GM15510 (cell line): ENCODE measurements around the gene PTCD3.

Experiments
- POLR2A ChIP-seq: IDR thresholded peaks from 3 replicates; pipeline ENCODE4 v1.6.1; 2011; ENCODE audit warnings: borderline replicate concordance; ENCODE audit not compliant: insufficient read length; ENCODE audit errors: extremely low read depth

The PTCD3 gene

DNA sequence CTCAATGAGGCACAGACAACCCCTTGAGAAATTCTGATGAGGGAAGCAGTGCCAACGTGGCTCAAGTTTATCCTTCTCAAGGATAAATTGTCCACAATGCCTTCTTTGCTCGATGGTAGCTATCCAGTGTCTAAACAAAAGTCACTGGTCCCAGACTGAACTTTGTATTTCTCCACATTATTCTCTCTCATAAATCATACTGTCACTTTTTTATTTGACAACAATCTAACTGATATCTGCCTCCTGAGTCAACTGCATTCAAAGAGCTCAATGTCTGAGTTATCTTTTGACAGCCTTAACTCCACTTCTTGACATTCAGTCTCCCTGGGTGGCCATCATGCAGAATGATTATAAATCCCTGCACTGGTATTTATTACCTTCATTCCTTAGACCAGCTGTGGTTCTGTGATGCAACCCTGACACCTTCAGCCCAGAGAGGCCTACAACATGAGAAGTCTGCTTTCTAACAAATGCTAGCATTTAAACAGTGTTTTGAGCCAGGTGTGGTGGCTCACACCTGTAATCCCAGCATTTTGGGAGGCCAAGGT, 51.0 kb downstream of the PTCD3 start:
- no peak for TF ChIP-seq POLR2A

DNA sequence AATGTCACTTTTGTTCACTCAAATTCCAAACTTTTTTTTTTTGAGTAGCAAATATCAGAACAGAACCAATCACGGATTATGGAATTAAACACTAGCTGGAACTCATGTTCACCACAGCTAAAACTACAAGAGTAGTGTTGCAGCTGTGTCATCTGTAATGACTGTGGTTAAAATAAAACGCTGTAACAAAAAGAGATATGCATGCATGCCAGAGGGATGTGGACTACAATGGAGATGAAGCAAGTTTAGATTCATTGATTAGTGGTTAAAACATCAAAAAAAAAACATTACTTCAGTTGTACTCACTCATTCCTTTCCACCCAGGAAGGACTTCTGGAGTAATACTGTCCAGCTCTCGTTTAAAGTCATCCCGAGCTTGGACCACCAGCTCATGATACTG, 52.3 kb downstream of the PTCD3 start:
- TF ChIP-seq POLR2A: no peak

DNA sequence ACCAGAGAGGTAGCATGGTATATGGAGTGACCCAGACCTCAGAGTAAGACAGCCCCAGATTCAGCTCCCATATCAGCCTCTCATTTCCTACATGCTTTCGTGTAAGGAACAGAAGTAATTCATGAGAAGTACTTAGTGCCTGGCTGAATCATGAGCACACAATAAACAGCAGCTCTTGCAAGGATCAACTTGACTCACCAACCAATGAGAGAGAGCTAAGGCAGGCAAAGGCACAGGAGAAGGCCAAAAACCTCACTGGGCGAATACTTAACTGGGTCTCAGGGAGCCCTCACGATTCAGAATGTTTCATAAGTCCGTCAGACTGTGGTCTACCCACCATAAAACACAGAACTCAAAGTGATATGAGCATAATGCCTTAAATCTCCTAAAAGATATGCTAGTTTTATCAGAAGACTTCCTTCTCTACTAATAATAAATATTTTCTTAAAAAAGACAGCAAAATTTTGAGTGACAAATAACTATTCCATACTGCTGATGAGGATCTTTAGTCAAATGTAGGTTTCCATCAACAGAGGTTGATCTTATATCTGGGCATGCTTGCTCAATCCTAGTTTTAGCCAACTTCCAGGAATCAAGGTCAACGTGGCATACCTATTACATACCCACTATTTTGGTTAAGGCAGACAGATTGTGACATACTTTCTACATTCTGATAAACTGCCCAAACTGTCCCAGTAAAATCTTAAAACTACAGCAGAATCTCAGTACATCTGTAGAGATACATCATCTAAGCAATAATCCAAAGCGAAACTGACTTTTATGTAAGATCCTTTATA, 54.3 kb downstream of the PTCD3 start:
- TF ChIP-seq POLR2A: no peak

DNA sequence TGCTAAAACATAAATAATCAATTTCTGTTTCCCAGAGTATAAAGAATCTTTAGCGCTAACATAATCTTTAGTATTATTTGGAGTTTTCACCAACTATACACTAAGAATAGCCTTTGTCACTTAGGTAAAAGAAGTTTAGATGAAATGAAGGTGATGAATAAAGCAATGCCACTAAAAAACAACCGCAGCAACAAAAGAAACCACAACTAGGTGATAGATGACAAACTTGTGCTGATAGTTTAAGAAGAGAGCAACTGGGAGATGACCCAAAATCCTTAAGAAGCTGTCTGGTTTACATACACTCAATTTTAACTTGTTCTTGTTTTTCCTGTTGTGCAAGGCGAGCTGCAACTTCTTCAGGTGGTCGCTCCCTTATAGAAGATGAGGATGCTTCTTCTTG, 64.4 kb downstream of the PTCD3 start:
- TF ChIP-seq POLR2A: no peak

DNA sequence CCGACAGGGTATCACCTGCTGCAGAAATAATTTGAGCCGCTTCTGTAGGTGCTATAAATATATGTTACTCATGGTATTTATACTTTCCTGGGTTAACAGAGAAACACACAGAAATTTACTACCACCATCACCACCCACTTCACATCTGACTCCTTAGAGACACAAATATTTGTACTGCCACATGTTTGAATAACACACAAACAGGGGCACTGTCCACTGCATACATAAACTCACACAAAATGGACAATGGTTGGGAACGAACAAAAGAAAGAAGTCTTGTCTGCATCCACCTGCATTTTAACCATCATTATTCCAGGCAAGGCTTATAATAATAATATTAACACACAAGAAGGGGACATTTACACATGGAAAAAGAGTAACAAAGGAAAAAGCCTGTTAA, 65.3 kb downstream of the PTCD3 start:
- no peak for TF ChIP-seq POLR2A

DNA sequence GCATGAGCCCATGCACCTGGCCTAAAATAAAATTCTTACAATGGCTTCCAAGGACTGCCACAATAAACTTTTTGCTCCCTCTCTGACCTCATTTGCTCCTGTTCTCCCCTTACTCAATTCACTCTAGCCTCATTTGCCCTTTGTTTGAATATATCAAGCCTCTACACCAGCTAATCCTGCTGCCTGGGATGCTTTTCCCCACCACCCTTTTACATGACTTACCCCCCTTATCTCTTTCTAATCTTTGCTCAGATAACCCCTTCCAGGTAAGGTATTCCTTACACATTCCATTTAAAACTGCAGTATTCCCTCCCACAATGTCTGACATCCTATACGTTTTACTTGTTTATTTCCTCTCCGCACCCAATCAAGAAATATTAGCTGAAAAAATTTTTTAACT, 66.6 kb downstream of the PTCD3 start:
- no peak for TF ChIP-seq POLR2A

DNA sequence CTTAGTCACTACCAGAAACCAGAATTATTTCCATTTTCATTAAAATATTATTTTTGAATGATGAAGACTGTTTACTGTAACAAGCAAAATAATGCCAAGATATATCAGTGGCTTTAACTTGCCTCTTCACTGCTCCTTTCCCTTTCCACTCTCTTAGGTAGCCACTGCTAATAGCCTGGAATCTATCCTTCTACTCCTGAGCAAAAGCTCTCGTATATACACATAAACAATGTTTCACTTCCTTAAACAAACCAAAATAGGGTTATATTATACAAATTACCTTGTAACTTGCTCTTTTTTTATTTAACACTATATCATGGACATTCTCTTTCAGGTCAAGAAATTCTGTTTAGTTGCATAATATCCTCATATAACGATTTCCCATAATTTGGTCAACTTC, 68.4 kb downstream of the PTCD3 start:
- no peak for TF ChIP-seq POLR2A

DNA sequence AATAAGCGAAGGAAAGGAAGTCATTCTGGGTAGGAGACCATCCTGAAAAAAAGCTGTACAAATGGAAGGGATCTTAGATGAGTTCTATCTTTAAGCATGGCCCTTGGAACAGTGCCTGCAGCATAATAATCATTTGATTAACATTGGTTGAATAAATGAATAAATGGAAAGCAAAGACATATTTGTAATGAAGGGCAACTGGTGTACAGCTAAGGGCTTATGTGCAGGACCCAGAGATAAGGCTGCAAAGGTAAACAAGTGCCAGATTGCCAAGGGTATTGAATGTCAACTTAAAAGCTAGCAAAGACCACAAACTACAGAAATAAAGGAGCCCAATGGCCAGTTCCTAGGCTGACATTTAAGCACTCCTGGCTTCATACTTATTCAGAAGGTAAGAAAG, 69.8 kb downstream of the PTCD3 start:
- TF ChIP-seq POLR2A: no peak

DNA sequence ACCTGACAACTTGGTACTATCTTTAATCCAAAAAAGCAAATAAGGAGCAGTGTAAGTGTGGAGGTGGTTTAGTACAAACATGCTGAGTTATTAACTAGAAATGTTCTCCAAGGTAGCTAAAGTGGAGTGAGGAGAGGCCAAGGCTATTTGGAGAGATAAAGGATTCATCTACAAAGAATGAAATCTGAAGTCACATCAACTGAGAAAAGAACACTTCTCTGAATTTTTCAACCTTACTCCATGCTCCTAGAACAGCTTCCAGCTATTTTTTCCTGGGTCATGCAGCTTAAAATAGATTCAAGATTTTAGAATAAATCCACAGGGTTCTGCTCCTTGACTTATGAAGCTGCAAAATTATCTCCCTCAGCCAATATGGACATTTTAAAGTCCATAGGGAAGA, 70.6 kb downstream of the PTCD3 start:
- TF ChIP-seq POLR2A: no peak

DNA sequence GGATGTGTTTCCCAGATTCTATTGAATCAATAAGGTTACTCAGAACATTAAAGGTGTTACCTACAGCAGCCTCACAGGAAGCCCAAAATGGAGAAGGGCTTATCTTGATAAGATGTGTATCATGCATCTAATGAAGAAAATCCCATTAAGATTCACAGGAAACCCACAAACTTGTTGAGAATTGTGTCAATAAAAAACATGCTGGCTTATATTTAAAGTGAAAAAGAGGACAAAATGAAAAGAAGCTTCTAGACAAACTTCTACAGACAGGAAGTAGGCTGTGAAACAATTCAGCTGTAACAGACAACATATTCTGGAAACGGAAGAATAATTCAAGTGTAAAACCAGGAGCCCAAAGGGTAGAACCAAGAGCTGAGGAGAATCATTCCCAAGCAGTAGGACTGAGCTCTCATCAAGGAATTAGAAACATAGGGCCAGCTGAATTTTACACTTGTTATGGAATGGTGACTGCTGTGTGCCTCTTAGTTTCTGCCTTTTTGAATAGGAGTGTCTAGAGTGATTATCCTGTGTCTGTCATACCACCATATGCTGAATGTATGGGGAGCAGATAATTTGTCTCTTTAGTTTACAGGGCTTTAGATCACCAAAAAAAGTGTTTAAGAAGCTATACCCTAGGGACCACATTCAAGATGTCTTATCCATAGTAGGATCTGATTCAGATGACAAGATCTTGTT, 79.6 kb downstream of the PTCD3 start:
- TF ChIP-seq POLR2A: no peak

DNA sequence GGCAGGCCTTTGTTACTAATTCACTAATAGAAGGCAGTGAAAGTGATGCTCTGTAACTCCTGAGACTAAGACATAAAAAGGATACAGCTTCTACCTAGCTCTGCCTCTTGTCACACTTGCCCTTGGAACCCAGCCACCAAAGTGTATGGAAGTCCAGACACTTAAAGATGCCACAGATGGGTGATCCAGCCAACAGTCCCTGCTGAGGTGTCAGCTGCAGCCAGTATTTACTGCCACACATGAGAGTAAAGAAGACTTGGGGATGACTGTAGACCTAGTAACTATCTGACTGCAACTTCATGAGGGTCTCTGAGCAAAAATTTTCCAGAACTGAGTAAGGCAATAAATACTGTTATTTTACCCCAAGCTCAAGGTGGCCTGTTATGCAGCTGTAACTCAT, 80.4 kb downstream of the PTCD3 start:
- no peak for TF ChIP-seq POLR2A

DNA sequence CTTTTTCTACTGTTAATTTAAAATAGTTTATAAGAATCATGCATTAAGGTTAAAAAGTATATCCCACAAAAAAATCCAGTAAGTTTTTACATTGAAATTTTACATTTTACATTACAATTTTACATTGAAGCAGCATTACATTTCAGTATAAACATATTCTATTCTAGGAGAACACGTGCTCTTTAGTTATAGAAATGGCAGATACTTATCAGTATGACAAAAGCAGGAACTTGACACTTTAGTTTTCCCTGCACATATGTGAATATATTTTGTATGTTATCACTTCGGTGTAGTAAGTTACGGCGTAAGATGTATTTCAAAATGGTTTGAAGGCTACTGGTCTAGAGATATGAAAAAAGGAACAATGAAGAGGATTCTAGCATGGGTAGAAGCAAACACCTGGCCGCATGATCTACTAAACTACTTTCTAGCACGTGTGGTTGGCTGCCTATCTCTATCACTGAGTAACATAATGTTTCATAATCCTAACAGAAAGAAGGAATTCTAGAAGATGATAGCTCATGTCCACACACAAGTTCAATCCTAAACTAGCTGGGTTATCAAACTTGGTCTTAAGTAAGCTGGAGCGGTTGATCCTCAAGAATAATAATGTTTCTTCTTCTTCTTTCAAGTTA, 83.9 kb downstream of the PTCD3 start:
- TF ChIP-seq POLR2A: no peak
